ENCODE measurements around the gene SPC25.

DNA sequence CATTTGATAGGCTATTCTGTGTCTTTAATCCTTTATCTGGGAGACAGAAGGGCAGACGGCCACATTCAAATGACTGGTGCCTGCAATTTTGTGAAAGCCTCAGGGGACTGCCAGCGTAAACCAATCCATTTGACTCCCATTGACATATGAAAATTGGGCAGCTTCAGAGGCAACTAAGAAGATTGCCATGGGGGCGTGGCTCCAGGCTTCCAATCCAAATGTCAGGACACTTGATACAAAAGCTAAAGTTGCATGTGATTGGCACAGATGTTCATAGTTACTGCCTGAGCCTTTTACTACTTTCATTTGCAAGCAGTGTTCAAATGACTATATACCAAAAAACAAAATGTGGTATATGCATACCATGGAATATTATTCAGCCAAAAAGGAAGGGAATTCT, 42.0 kb downstream of the SPC25 start:
- TF ChIP-seq CTCF (IDR thresholded peaks at IDR 0.05) (no peak), POLR2AphosphoS5 (IDR thresholded peaks at IDR 0.05) (no peak), POLR2A (IDR thresholded peaks at IDR 0.05) (no peak)

Measured in breast epithelium (tissue), 3 donors.